BE2C (cell line): ENCODE measurements around the gene TSPAN5.

ENCODE experiments used
- DNase-seq: peaks from one replicate; pipeline ENCODE4 v3.0.0-alpha.2; 2020
- H3K27me3 ChIP-seq: fragments of 250-450 bp; sonication (Bioruptor Pico); 2 replicates; pipeline ENCODE4 v1.5.1; 2020; ENCODE audit warnings: mild to moderate bottlenecking
- H3K36me3 ChIP-seq: fragments of 250-450 bp; sonication (Bioruptor Pico); 2 replicates; pipeline ENCODE4 v1.5.1; 2020; ENCODE audit warnings: mild to moderate bottlenecking
- H3K4me1 ChIP-seq: fragments of 250-450 bp; sonication (Bioruptor Pico); 2 replicates; pipeline ENCODE4 v1.5.1; 2020
- H3K4me3 ChIP-seq: 2 replicates; pipeline ENCODE4 v1.5.1; 2011; ENCODE audit warnings: low read depth, low read length
- H3K9me3 ChIP-seq: fragments of 250-450 bp; sonication (Bioruptor Pico); 2 replicates; pipeline ENCODE4 v1.5.1; 2020
- TF ChIP-seq, protein P1 (sequence below): IDR thresholded peaks from 2 replicates; pipeline ENCODE4 v1.5.1; 2012; ENCODE audit warnings: mild to moderate bottlenecking, low read depth, low read length

The TSPAN5 gene

DNA sequence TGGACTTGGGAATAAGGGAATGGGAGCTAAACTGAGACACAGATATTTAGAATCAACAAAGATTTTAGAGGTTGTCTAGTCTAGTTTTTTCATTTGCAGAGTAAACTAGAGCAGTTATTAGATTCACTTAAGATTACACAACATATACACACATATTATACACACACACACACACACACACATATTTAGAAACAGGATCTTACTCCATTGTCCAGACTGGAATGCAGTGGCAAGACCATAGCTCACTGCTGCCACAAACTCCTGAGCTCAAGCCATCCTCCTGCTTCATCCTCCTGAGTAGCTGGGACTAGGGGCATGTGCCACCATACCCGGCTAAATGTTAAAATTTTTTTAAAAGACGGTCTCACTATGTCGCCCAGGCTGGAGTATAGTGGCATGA, 127.8 kb downstream of the TSPAN5 start:
- Histone ChIP-seq H3K4me3 (no peak overlapping the region), H3K36me3 (no peaks in the 10 kb centered on the region), H3K9me3 (no peaks in the 10 kb centered on the region), H3K4me1 (no peaks in the 10 kb centered on the region), H3K27me3 (no peaks in the 10 kb centered on the region)
- TF ChIP-seq, protein P1, sequence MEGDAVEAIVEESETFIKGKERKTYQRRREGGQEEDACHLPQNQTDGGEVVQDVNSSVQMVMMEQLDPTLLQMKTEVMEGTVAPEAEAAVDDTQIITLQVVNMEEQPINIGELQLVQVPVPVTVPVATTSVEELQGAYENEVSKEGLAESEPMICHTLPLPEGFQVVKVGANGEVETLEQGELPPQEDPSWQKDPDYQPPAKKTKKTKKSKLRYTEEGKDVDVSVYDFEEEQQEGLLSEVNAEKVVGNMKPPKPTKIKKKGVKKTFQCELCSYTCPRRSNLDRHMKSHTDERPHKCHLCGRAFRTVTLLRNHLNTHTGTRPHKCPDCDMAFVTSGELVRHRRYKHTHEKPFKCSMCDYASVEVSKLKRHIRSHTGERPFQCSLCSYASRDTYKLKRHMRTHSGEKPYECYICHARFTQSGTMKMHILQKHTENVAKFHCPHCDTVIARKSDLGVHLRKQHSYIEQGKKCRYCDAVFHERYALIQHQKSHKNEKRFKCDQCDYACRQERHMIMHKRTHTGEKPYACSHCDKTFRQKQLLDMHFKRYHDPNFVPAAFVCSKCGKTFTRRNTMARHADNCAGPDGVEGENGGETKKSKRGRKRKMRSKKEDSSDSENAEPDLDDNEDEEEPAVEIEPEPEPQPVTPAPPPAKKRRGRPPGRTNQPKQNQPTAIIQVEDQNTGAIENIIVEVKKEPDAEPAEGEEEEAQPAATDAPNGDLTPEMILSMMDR: no peak
- DNase-seq: no peak

DNA sequence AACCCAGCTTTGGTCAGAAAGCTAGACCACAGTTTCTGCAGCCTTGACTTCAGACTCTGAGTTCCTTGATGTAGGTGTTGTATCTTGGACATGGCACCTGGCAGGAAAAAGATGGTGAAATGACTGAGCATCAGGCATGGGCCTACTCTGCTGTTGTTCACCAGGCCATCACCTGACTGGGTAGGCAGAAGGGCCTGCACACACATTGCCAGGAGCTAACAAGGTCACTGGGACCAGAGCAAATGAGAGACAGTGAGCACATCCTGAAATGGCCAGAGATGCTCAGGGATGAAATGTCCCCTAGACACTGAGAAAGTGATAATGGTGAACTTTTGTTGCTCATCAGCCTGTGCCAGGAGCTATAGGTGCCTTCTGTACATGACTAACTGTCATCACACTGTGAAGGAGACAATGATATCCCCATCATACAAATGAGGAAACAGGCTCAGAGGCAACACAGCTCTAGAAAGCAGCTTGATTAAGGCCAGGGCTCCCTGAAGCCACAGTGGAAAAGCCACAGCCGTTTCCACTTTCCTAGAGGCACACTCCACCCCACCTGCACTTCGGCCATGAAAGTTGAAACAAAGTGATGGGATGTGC, 128.3 kb downstream of the TSPAN5 start:
- Histone ChIP-seq H3K36me3 (no peaks in the 10 kb centered on the region), H3K27me3 (no peaks in the 10 kb centered on the region), H3K9me3 (no peaks in the 10 kb centered on the region), H3K4me3 (no peak overlapping the region), H3K4me1 (no peaks in the 10 kb centered on the region)
- TF ChIP-seq, protein P1: no peak
- no peak for DNase-seq

DNA sequence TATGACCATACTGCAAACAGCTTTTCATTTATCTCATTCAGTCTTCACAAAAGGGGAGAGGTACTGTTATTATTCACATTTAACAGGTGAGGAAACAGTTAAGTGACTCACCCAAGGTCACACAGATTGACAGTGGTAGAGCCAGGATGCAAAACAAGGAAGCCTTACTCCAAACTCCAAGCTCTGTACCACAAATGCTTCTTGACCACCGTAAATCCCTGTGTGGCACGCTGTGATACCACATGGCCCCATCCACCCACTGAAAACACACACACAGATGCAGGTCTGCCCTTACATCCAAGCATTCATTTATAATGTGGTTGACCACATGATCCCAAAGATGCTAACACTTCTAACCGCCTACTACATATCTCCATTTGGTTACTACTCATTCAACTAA, 129.5 kb downstream of the TSPAN5 start:
- Histone ChIP-seq H3K27me3 (no peaks in the 10 kb centered on the region), H3K4me3 (no peak overlapping the region), H3K4me1 (no peaks in the 10 kb centered on the region), H3K9me3 (no peaks in the 10 kb centered on the region), H3K36me3 (no peaks in the 10 kb centered on the region)
- DNase-seq: no peak
- TF ChIP-seq, protein P1: no peak

DNA sequence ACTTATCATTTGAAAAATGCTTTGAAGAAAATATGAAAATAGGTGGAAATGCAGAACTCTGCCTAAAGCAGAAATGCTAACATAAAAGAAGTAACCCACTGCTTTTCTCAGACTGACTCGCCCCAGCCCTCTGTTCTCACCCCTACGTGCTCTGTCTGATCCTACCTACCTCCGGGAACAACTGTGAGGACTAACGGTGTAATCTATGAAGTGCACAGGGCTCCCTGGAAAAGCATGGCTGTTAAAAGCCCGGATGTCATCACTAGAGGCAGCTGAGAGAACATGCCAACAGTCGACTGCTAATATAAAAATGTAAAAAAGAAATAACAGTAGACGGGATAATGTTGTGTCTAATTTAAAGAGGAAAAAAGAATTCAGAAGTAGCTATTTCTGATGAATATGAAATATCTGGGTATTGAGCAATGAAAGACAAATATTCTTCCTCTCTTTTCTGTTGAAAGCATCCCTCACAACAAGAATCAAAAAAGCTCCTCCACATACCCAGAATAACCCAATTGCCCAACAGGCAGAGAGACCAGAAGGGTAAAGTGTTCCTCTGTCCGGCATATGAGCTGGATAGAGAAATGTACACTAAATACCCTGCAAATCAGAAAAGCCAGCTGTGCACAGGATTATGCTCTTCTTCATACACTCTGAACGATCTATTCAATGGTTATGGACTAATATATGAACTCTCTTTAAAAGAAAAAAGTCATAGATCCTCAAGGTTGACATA, 130.7 kb downstream of the TSPAN5 start:
- H3K4me3 ChIP-seq: no peak overlapping the region
- H3K27me3 ChIP-seq: no peaks in the 10 kb centered on the region
- TF ChIP-seq, protein P1: no peak
- no peaks in the 10 kb centered on the region for H3K9me3 ChIP-seq
- H3K4me1 ChIP-seq: no peaks in the 10 kb centered on the region
- no peaks in the 10 kb centered on the region for H3K36me3 ChIP-seq
- DNase-seq: no peak

DNA sequence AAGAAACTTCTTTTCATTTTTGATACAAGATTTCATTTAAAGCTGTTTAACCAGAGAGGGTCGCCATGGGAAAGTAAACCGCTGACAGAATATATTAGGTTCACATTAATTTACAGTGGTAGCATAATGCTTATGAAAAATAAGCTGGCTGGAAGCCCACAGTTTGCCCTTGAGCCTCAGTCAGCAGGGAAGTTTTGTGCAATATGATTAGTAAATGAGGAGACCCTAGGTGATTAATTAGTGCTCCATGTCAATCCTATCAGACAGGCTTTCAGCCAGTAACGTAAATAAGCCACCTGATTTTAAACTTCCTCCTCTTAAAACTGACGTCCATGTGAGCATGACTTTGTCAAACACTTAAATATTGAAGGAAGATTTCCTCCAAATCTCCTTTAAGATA, 134.2 kb downstream of the TSPAN5 start:
- H3K27me3 ChIP-seq: no peaks in the 10 kb centered on the region
- TF ChIP-seq, protein P1: no peak
- H3K4me1 ChIP-seq: no peaks in the 10 kb centered on the region
- no peak overlapping the region for H3K4me3 ChIP-seq
- no peaks in the 10 kb centered on the region for H3K36me3 ChIP-seq
- no peak for DNase-seq
- H3K9me3 ChIP-seq: no peaks in the 10 kb centered on the region
